Keratinocyte (primary cell): Measurements from ENCODE around the gene CUX1.

Experiments
- EZH2 ChIP-seq: IDR thresholded peaks from one replicate; pipeline ENCODE4 v1.6.1; 2012; ENCODE audit warnings: inconsistent platforms, mild to moderate bottlenecking, low read length, moderate library complexity
- TF ChIP-seq, protein P1 (sequence below), 3 experiments: IDR thresholded peaks in 1 of 3; conservative IDR thresholded peaks in 1 of 3; optimal IDR thresholded peaks in 1 of 3; 2 replicates in 2 of 3; 3 replicates in 1 of 3; pipeline versions ENCODE3 to v1.5.1; 2011; ENCODE audit warnings: low read length in 3 of 3, mild to moderate bottlenecking in 3 of 3, moderate library complexity in 2 of 3, control low read depth in 1 of 3, inconsistent platforms in 1 of 3; ENCODE audit not compliant: insufficient read depth in 2 of 3; ENCODE audit errors: extremely low read depth in 1 of 3

DNA sequence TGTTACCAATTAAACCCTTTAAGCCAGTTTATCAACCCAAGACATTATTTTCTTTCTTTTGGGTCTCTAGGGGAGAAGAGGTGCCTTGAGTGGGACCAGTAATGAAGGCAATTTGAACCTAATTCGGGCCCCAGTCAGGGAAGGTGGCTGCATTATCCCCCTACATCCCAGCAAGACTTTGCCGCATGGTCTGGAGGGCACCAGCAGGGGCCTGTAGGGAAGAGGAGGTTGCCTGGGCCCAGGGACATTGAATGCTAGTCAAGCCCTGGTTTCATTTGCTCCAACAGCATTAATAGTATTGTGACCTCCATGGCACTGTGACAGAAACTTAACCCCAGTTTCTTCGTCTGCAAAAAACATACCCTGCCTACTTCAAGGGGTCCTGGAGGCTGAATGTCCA is 108.8 kb downstream of the CUX1 start:
- TF ChIP-seq, protein P1, sequence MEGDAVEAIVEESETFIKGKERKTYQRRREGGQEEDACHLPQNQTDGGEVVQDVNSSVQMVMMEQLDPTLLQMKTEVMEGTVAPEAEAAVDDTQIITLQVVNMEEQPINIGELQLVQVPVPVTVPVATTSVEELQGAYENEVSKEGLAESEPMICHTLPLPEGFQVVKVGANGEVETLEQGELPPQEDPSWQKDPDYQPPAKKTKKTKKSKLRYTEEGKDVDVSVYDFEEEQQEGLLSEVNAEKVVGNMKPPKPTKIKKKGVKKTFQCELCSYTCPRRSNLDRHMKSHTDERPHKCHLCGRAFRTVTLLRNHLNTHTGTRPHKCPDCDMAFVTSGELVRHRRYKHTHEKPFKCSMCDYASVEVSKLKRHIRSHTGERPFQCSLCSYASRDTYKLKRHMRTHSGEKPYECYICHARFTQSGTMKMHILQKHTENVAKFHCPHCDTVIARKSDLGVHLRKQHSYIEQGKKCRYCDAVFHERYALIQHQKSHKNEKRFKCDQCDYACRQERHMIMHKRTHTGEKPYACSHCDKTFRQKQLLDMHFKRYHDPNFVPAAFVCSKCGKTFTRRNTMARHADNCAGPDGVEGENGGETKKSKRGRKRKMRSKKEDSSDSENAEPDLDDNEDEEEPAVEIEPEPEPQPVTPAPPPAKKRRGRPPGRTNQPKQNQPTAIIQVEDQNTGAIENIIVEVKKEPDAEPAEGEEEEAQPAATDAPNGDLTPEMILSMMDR (optimal IDR thresholded peaks at IDR 0.05 in 1 of 3, IDR thresholded peaks at IDR 0.05 in 1 of 3, conservative IDR thresholded peaks at IDR 0.05 in 1 of 3; ENCODE audit: extremely low read depth in 1 of 3, insufficient read depth in 2 of 3, low read length in 3 of 3), result no peak
- no peak for TF ChIP-seq EZH2
